Left ventricle myocardium superior (tissue), 1 donor: ENCODE data around the gene CHST3. TPM values are rescaled to one million over a fixed set of nuclear protein-coding genes. Genes with fewer than 3 reads are reported as not detected.
"Not testable (repeated sequence)": the region's sequence is repeated elsewhere in the genome, so short reads cannot be mapped to it uniquely, and the experiment has no call there.

Experiments
- ATAC-seq: fragments of 200-7000 bp; cut with Tn5 transposase; one replicate; pipeline ENCODE4 v1.9.1; 2020; ENCODE audit warnings: mild to moderate bottlenecking, moderate library complexity
- DNase-seq: peaks from one replicate; pipeline ENCODE4 v3.0.0-alpha.2; 2020
- intact Hi-C: fragments of 100-400 bp; cut with micrococcal nuclease; formaldehyde crosslinking; loops from one replicate; pipeline ENCODE4 v1.11.0; 2022
- total RNA-seq: library from RNA; stranded (reverse); fragmentation: NEBNext Ultra II Directional; extraction: Animal tissue kit (Norgen Biotek cat#: 25700); gene quantifications from one replicate; pipeline ENCODE4 v1.2.1, GENCODE V29; 2021
- donor health status: DM: no; HTN: yes; CAD: no; lungs with severe emphysema.

The CHST3 gene
- total RNA-seq, 1 donor from 2014 or later = 18.5 TPM

GRCh38 chr10:72016608-72017300 is 52.6 kb downstream of the CHST3 start:
- intact Hi-C loops = loop anchor here (10.0 kb wide), 1 partner anchor 52 kb away; the partner anchor contains the start of gene CHST3
- ATAC-seq = peak; percentile 78
- DNase-seq = peak; percentile 80

GRCh38 chr10:72019085-72019876 is 55.1 kb downstream of the CHST3 start:
- ATAC-seq (no peak), DNase-seq (no peak)
- intact Hi-C loops = loop anchor here (10.0 kb wide), 1 partner anchor 54 kb away; the partner anchor contains the start of gene CHST3

DNA sequence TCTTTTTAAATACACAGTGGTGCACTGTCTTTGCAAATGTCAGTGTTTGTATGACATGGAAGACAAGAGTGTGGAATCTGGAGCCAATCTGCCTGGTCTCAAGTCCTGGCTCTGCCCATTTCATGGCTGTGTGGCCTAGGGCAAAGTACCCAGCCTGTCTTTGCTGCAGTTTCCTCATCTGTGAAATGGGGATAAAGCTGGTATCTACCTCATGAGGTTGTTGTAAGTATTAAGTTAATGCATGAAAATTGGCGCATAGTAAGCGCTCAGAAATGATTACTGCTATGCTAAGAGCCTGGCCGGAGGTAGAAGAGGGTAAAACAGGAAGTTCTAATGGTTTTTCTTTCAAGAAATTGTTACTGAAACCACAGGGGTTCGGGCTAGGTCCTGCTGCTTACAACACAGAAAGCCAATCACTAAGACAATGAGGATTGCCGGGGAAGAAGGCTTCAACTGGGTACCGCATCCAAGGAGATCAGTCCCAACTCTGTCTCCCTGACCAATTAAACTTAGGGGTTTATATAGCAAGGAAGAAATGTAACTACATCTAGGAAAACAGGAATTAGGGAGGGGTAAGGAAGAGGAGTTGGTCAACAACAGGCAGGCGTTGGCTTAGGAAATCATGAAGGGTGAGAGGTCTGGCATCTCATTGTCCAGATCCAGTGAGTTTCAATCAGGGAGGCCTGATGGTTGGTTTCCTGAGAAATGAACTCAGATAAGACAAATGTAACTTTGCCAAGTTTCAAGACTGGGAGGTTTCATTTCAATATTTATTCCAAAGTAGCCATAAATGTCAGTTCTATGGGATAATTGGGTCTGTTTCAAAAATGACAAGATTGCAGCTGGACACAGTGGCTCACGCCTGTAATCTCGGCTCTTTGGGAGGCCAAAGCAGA is 57.0 kb downstream of the CHST3 start:
- intact Hi-C loops = no loop called here
- no peak for DNase-seq
- ATAC-seq = no peak

DNA sequence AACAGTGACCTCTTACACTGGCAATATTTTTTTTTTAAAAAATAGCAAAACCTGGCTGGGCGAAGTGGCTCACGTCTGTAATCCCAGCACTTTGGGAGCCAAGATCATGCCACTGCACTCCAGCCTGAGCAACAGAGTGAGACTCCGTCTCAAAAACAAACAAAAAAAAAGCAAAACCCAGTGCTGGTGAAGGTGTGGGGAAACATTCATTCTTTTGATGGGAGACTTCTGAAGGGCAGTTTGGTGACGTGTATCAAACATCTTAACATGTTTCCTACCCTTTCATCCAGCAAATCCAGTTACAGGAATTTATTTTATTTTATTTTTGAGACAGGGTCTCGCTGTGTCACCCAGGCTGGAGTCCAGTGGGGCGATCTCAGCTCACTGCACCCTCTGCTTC is 58.0 kb downstream of the CHST3 start:
- intact Hi-C loops = no loop called here
- ATAC-seq = no peak

DNA sequence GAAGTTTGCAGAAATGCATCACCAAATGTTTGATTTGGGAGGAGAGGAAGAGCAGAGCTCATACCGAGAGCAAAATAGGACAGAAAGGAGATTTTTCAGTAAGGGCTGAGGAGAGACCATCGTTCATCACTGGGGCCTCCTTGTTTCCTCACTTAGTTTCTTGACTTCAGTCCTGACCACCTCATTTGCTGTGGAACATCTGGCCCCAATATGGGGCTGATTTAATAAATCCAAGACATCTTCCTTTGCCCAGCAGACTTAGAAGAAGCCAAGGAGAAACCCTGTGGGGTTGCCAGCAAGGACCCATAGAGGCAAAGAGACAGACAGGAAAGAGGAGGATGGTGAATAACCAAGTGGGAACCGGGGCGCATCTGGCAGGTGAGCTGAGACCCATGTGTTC is 60.4 kb downstream of the CHST3 start:
- intact Hi-C loops = no loop called here
- DNase-seq = no peak
- ATAC-seq = no peak

More for the DNA sequence above, 58.0 kb downstream of the CHST3 start:
- no peak for DNase-seq

DNA sequence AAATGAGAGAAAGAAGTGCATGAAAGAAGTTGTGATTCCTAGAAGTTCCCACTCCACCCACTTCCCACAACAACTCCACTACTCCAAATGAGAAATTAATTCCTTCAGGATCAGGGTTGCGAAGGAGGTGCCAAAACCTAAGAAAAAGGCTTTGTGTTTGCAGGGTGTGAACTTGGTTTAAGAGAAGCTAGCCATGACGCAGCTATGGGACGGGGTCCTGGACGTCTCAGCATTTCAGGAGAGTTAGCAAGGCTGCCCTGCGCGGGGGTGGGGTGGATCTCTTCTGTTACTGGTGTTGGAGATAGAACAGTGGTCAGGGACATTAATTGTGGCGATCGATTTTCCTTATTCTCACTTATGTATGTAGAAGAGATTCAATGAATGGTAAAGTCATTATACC is 61.2 kb downstream of the CHST3 start:
- intact Hi-C loops = no loop called here
- no peak for ATAC-seq
- DNase-seq = no peak

- intact Hi-C loops = no loop called here
- ATAC-seq = no peak
- DNase-seq = no peak
Observed at GRCh38 chr10:72025832-72026231, 61.6 kb downstream of the CHST3 start.

DNA sequence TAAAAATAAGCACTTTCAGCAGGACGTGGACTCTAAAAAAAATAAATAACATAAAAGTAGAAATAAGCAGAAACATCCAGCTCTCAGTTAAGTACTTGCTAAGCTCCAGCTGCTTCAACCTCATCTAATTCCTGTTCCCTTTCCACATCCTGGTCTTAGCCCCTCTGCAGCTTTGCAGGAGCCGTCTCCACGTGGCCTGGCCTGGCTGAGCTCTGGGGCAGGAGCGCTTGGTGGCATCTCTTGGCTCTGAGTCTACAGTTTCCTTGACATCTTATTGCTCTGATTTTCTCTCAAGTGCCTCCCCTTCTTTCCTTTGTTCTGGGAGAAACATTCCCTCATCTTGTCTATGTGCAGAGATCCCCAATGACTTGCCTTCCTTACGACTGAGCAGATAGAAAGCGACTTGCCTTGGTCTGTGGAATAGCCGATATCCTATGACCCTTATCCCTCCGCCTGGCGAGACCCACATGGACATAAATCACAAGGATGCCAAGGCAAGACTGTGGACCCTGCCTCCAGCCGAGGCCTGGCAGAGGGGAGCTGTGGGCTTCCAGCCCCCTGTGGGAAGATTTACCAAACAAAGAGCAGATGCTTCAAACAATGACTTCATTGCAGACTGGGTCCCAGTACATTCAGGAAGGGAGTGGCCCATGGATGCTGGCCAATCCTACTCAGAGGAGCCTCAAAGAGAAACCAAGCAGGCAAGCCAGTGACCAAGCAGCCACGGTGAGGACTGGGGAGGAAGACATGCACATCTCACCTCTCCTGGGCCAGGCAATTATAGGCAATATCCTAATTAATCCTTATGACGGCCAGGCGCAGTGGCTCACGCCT is 62.3 kb downstream of the CHST3 start:
- DNase-seq (peak; percentile 74), ATAC-seq (peak; percentile 6)
- intact Hi-C loops = no loop called here

GRCh38 chr10:72027498-72027897 is 63.3 kb downstream of the CHST3 start:
- DNase-seq = no peak
- intact Hi-C loops = no loop called here
- ATAC-seq = no peak

GRCh38 chr10:72029414-72029813 is 65.2 kb downstream of the CHST3 start:
- ATAC-seq (no peak), DNase-seq (no peak)
- intact Hi-C loops = no loop called here

DNA sequence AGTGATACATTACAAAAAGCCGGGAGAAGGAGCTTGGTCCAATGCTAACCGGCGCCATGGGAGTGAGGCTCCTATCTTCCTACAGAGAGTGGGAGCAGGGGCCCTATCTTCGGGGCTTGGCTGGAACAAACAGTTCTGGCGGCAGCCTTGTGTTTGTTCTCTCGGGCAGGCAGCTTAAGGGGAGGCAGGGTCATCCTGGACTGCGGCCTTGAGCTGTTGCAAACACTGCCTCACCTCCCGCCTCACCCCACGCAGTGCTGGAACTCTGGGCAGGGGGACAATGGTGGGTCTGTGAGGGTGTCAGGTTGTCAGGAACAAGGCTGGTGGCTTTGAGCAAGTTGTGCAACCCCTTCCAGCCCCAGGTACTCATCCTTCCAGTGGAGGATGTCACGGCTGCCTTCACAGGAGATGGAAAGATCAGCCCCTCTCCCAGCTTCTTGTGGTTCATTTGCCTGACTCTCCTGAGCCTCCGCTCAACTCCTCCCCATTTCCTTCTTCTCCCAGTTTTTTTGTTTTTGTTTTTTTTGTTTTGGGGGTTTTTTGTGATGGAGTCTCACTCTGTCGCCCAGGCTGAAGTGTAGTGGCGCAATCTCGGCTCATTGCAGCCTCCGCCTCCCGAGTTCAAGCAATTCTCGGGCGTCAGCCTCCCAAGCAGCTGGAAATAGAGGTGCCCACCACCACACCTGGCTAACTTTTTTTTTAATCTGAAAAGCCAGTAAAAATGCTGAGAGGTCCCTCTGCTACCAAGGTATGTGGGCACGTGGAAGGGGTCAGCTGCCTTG is 66.8 kb downstream of the CHST3 start:
- intact Hi-C loops = no loop called here
- peak; percentile 84 for DNase-seq
- peak; percentile 92 for ATAC-seq

- DNase-seq (no peak), ATAC-seq (no peak)
- intact Hi-C loops = no loop called here
Observed at GRCh38 chr10:72031706-72032105, 67.5 kb downstream of the CHST3 start.

DNA sequence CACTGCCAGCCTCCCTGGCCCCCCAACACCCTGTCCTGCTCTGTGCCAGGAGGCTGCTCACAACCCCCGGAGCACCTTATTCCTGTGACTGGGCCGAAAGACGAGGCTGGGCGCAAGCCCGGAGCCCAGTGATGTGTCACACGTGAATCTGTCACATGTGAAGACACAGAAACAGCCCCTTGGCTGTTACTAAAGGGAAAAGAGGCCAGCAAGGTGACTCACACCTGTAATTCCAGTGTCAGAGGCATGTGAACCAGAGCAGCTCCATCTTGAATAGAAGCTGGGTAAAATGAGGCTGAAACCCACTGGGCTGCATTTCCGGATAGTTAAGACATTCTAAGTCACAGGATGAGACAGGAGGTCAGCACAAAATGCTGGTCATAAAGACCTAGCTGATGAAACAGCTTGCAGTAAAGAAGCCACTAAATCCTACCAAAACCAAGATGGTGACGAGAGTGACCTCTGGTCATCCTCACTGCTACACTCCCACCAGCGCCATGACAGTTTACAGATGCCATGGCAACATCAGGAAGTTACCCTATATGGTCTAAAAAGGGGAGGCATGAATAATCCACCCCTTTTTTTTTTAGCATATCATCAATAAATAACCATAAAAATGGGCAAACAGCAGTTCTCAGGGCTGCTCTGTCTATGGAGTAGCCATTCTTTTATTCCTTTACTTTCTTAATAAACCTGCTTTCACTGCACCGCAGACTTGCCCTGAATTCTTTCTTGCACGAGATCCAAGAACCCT is 68.4 kb downstream of the CHST3 start:
- intact Hi-C loops, ATAC-seq, DNase-seq: not testable (repeated sequence)

GRCh38 chr10:72034040-72034499 is 69.9 kb downstream of the CHST3 start:
- intact Hi-C loops = no loop called here
- ATAC-seq (no peak), DNase-seq (no peak)

DNA sequence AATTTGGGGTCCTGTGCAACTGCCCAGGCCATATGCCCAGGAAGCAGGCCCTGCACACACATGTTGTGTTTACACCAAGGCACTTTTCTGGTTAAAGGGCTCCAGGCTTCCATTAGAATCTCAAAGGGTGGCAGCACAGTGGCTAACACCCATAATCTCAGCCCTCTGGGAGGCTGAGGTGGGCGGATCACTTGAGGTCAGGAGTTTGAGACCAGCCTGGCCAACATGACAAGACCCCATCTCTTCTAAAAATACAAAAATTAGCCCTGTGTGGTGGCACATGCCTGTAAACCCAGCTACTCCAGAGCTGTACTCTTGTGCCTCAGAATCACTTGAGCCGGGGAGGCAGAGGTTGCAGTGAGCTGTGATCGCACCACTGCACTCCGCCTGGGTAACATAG is 70.6 kb downstream of the CHST3 start:
- DNase-seq = no peak
- ATAC-seq = no peak
- intact Hi-C loops = no loop called here

DNA sequence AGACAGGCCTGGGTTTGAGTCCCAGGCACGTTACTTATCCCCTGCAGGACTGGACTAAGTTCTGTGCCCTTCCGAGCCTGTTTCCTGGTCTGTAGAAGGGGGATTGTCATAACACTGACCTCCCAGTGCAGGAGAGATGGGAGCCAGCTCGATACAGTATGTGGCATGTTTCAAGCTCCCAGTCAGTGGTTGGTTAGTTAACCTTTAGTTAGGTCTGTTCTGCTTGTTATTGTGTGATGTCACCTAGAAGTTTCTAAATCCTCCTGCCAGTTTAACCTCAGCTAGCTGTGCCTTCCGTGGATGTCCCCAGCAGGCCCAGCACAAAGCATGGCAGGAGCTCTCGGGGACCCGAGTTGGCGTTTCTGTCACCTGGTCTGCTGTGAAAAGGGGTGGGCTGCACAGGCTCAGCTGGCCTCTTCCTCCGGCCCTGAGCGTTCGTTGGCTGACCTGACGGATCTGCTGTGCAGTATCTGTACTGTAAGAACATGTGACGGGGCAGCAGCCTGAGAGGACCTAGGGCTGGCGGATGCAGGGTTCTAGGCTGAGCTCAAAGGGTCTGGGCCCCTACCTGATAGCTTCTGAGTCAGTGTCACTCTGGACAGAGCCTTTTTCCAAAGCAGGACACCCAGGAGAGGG is 71.2 kb downstream of the CHST3 start:
- DNase-seq = peak; percentile 50
- intact Hi-C loops = no loop called here
- ATAC-seq = peak; percentile 50

DNA sequence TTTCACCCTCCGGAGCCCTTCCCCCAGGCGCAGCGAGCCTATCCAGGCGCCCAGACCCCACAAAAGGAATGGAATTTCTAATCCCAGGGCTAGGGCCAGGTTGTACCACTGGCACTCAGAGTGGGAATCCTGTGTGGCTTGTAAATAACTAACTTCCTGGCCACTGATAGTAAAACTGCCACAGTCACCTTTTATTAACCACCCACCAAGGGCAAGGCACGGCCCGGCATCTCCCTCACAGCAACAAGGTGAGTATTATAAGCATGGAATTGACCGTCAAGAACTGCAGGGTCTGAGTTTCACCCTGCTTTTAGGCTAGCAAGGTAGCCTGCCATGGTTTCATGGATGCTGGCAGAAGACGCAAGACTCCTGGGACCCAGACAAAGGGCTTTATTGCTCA is 73.1 kb downstream of the CHST3 start:
- intact Hi-C loops = no loop called here
- no peak for ATAC-seq
- DNase-seq = no peak
